ENCODE measurements around the gene SNAP25. TPM values are rescaled to one million over a fixed set of nuclear protein-coding genes. Genes with fewer than 3 reads are reported as not detected.

SNAP25 gene
- total RNA-seq, 4 donors from 2014 or later, result 0.22 to 0.39 TPM; not detected in 2

DNA sequence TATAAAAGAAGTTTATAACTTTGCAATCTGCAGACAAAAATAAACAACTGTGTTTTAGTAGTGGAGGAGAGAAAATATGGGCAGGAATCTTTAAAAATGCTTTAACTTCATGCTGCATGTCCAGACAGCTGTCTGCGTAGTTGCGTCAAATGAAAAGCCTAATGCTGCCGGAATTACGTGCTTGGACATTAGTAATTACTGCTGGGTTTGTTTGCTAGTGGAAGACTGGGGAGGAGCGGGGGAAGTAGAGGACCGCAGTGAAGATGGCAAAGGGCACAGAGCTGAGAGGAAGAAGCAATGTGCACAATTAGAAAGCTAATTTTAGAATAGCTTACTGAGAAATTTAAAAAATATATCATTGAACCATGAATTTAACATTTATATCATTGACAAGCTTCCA is 2.4 kb downstream of the SNAP25 start:
- WGBS, 2 donors, result 56 to 61% methylated on average over 6 of the region's 6 CpGs
- Histone ChIP-seq H3K4me3 (no peak overlapping the region), H3K27me3 (peaks cover 0 to 38% of the 10 kb centered on the region in 2 donors)

DNA sequence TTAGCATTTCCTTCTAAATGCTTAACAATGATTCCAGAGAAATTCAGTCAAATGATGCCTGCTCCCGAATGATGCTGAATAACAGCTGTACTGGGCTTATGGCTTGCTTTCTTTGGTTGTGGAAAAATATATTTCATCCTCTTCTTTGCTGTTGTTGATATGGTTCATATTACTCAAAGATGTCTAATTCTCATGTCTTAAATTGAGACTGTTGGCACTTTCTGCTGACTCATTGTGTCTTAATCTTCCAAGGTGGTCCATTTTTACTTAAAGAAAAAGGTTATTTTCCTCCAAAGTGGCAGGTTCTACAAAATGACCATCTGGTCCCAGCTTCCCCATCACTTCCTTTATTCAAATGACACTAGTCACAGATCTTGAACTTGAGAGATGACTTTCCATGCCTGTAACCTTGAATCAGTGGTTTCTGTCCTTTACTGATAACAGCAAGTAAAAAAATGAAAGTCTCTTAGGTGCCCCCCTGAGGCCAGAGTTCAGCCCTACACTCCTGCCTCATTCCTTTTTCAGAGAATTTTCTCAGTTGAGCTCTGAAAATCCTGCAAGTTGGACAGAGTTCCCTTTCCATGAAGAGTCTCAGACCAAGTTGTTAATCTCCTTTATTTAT is 6.9 kb downstream of the SNAP25 start:
- 85 to 91% methylated on average over 1 of the region's 1 CpG for WGBS, 2 donors
- peaks cover 0 to 9% of the 10 kb centered on the region in 2 donors for H3K27me3 ChIP-seq
- H3K27ac ChIP-seq, result no peak overlapping the region
- TF ChIP-seq EP300 (IDR thresholded peaks at IDR 0.05), result no peak
- no peak overlapping the region for H3K4me3 ChIP-seq
- H3K4me1 ChIP-seq, result no peaks in the 10 kb centered on the region
- DNase-seq (ENCODE audit: low spot score in 2 of 2), result no peak
- no peaks in the 10 kb centered on the region for H3K9me3 ChIP-seq
- no peaks in the 10 kb centered on the region for H3K36me3 ChIP-seq

More for the DNA sequence above, 2.4 kb downstream of the SNAP25 start:
- Histone ChIP-seq H3K36me3 (no peaks in the 10 kb centered on the region), H3K4me1 (peaks cover 0 to 22% (median 4%) of the 10 kb centered on the region in 4 donors), H3K27ac (no peak overlapping the region), H3K9me3 (no peaks in the 10 kb centered on the region)
- TF ChIP-seq, protein P1, sequence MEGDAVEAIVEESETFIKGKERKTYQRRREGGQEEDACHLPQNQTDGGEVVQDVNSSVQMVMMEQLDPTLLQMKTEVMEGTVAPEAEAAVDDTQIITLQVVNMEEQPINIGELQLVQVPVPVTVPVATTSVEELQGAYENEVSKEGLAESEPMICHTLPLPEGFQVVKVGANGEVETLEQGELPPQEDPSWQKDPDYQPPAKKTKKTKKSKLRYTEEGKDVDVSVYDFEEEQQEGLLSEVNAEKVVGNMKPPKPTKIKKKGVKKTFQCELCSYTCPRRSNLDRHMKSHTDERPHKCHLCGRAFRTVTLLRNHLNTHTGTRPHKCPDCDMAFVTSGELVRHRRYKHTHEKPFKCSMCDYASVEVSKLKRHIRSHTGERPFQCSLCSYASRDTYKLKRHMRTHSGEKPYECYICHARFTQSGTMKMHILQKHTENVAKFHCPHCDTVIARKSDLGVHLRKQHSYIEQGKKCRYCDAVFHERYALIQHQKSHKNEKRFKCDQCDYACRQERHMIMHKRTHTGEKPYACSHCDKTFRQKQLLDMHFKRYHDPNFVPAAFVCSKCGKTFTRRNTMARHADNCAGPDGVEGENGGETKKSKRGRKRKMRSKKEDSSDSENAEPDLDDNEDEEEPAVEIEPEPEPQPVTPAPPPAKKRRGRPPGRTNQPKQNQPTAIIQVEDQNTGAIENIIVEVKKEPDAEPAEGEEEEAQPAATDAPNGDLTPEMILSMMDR (IDR thresholded peaks at IDR 0.05), result no peak
- no peak for TF ChIP-seq EP300 (IDR thresholded peaks at IDR 0.05)
- no peak for TF ChIP-seq POLR2A (IDR thresholded peaks at IDR 0.05)
- DNase-seq (ENCODE audit: low spot score in 2 of 2), result no peak

- Histone ChIP-seq H3K4me1 (no peaks in the 10 kb centered on the region), H3K9me3 (no peaks in the 10 kb centered on the region), H3K27me3 (no peaks in the 10 kb centered on the region), H3K36me3 (no peaks in the 10 kb centered on the region), H3K27ac (no peak overlapping the region), H3K4me3 (no peak overlapping the region)
- no peak for DNase-seq (ENCODE audit: low spot score in 2 of 2)
- 85 to 95% methylated on average over 2 of the region's 2 CpGs for WGBS, 2 donors
- no peak for TF ChIP-seq POLR2A (IDR thresholded peaks at IDR 0.05)
- TF ChIP-seq EP300 (IDR thresholded peaks at IDR 0.05), result no peak
- TF ChIP-seq, protein P1 (IDR thresholded peaks at IDR 0.05), result no peak
Observed at GRCh38 chr20:10228330-10228729, 9.7 kb downstream of the SNAP25 start.

DNA sequence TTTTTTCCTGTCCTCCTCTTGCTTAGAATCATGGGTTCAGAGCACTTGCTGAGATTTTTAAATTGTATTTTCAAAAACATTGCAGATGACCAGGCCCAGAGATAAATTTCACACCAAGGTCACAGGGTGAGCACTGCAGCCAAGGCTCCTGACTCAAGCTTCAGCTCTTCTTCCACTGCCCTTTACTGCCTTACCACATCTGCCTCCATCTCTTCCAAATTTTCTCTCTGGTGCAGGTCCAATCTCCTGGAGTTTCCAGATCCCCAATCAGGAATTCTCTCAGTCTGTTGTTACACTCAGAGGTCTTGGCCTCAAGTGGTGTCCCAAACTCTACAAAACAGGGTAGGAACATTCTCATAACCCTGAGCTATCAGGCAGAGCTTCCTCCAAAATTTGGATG is 12.7 kb downstream of the SNAP25 start:
- Histone ChIP-seq H3K4me1 (no peaks in the 10 kb centered on the region), H3K4me3 (no peak overlapping the region), H3K9me3 (no peaks in the 10 kb centered on the region), H3K27ac (no peak overlapping the region), H3K36me3 (no peaks in the 10 kb centered on the region), H3K27me3 (no peaks in the 10 kb centered on the region)
- no peak for TF ChIP-seq POLR2A (IDR thresholded peaks at IDR 0.05)
- peak in 1 of 2 donors; percentile 31 for TF ChIP-seq EP300 (IDR thresholded peaks at IDR 0.05)
- peak in 1 of 2 donors; percentile 19 for DNase-seq (ENCODE audit: low spot score in 2 of 2)

DNA sequence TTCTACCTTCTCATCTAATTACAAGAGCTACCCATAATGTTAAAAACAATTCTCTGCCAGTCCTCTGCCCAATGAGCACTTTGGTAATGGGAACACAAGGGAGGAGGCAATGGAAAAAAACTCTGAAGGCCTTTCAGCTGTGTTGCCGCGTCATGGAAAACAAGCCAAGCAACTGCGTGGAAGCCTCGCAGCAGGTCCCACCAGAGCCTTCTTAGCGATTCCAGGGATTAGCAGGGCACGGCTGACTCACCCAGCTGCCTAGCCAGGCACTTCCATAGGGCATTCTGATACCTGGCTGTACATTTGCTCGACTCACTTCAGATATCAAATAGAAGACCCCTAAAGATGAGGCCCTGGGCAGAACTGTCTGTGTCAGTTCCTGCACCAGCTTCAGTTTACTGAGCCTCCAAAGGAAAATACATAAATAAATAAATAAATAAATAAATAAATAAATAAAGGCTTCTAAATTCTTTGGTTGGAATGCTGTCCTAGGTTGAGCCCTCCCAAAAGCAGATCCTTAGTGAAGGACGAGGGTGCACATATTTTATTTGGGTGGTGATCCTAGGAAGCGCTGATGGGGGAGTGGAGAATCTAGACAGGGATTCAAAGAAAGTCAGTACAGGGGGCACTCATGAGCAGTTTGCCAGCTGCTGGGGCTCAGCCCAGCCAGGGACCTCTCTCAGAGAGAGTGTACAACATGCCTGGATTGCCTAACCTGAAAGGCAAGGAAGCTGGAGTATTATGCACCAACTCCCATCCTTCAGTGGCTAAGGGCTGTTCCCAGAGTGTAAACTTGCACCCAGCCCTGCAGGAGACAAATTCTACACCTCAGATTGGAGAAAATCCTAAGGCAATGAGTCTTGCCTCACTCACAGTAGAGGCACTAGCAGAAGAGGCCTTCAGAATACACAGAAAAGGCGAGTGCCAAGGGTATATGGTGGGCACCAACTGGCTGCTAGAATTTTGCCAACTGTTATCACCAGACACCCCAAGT is 18.2 kb downstream of the SNAP25 start:
- DNase-seq (ENCODE audit: low spot score in 2 of 2), result no peak
- Histone ChIP-seq H3K27me3 (no peaks in the 10 kb centered on the region), H3K36me3 (no peaks in the 10 kb centered on the region), H3K4me1 (no peaks in the 10 kb centered on the region), H3K9me3 (no peaks in the 10 kb centered on the region), H3K4me3 (no peak overlapping the region), H3K27ac (no peak overlapping the region)
- TF ChIP-seq, protein P1 (IDR thresholded peaks at IDR 0.05), result no peak
- TF ChIP-seq EP300 (IDR thresholded peaks at IDR 0.05), result no peak
- TF ChIP-seq POLR2A (IDR thresholded peaks at IDR 0.05), result no peak
- 81 to 83% methylated on average over 10 of the region's 10 CpGs for WGBS, 2 donors

DNA sequence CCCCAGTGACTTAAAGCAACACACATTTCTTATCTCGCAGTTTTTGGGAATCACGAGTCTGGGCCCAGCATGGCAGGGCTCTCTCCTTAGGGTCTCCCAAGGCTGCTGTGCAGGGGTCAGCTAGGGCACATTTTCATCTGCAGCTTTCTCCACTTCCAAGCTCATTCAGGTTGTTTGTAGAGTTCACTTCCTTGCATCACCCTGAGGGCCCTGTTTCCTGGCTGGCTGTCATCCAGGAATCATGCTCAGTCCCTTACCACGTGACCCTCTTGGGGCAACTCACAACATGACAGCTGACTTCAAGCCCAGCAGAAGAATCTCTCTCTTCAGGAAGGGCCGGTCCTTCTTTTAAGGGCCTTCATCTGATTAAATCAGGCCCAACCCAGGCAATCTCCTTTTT is 21.3 kb downstream of the SNAP25 start:
- Histone ChIP-seq H3K4me3 (no peak overlapping the region), H3K4me1 (no peaks in the 10 kb centered on the region), H3K9me3 (no peaks in the 10 kb centered on the region), H3K36me3 (no peaks in the 10 kb centered on the region), H3K27ac (no peak overlapping the region), H3K27me3 (no peaks in the 10 kb centered on the region)
- WGBS, 2 donors, result 39 to 41% methylated on average over 4 of the region's 4 CpGs
- DNase-seq (ENCODE audit: low spot score in 2 of 2), result no peak
- TF ChIP-seq, protein P1 (IDR thresholded peaks at IDR 0.05), result no peak
- TF ChIP-seq POLR2A (IDR thresholded peaks at IDR 0.05) (no peak), EP300 (IDR thresholded peaks at IDR 0.05) (no peak)
